ENCODE data around the gene PEAK1.

PEAK1 gene

DNA sequence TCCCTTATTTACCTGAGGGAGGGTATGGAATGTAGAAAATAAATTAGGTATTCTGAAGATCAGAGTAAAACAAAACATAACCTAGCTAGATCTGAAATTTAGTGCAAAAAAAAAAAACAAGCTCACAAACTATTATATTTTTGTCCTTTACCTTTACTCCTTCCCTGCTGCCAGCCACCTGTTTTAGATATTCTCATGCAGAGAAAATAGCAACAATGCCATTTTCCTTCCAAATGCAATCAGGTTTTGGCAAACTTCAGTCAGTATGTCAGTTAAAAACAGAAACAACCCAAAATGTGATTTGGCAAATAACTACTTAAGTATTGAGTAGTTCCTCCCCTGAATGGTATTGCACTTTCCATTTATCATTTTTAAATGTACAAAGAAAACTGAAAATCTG, 35.8 kb downstream of the PEAK1 start:
- H3K4me3 ChIP-seq (ENCODE audit: low read depth, low read length), result no peak overlapping the region
- TF ChIP-seq, protein P1, sequence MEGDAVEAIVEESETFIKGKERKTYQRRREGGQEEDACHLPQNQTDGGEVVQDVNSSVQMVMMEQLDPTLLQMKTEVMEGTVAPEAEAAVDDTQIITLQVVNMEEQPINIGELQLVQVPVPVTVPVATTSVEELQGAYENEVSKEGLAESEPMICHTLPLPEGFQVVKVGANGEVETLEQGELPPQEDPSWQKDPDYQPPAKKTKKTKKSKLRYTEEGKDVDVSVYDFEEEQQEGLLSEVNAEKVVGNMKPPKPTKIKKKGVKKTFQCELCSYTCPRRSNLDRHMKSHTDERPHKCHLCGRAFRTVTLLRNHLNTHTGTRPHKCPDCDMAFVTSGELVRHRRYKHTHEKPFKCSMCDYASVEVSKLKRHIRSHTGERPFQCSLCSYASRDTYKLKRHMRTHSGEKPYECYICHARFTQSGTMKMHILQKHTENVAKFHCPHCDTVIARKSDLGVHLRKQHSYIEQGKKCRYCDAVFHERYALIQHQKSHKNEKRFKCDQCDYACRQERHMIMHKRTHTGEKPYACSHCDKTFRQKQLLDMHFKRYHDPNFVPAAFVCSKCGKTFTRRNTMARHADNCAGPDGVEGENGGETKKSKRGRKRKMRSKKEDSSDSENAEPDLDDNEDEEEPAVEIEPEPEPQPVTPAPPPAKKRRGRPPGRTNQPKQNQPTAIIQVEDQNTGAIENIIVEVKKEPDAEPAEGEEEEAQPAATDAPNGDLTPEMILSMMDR (IDR thresholded peaks at IDR 0.05; ENCODE audit: control insufficient read depth, extremely low read depth, insufficient read depth), result no peak
- DNase-seq (ENCODE audit: low read depth), result no peak

DNA sequence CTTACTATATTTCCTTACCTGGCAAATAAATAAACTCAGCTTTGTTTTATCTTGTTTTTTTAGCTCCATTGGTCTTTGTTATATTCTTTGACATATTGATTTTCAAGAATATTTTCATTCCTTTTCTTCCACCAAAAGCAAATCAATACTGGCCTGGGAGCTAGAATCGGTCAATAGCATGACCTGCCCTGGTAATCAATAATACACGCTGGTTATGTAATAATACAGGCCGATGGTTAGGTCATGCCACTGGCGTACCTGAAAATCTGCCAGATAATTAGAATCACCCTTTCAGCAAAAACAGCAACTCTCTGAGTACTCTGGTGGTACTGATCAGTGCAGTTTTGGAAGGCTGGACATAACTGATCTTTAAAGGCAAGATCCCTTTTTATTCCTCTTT, 39.9 kb downstream of the PEAK1 start:
- TF ChIP-seq, protein P1 (IDR thresholded peaks at IDR 0.05; ENCODE audit: control insufficient read depth, extremely low read depth, insufficient read depth), result no peak
- H3K4me3 ChIP-seq (ENCODE audit: low read depth, low read length), result no peak overlapping the region
- no peak for DNase-seq (ENCODE audit: low read depth)

DNA sequence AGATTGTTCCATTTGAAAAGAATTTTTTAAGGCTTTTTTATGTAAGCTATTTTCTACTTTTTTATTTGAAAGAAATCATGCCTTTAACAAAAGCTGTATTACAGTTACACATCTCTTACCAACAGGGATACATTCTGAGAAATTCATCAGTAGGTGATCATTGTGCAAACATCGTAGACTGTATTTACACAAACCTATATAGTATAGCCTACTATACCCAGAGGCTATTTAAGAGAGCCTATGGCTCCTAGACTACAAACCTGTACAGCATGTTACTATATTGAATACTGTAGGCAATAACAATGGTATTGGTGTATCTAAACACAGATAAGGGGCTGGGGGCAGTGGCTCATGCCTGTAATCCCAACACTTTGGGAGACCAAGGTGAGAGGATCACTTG, 43.1 kb downstream of the PEAK1 start:
- TF ChIP-seq, protein P1 (IDR thresholded peaks at IDR 0.05; ENCODE audit: control insufficient read depth, extremely low read depth, insufficient read depth), result no peak
- H3K4me3 ChIP-seq (ENCODE audit: low read depth, low read length), result no peak overlapping the region
- DNase-seq (ENCODE audit: low read depth), result no peak

DNA sequence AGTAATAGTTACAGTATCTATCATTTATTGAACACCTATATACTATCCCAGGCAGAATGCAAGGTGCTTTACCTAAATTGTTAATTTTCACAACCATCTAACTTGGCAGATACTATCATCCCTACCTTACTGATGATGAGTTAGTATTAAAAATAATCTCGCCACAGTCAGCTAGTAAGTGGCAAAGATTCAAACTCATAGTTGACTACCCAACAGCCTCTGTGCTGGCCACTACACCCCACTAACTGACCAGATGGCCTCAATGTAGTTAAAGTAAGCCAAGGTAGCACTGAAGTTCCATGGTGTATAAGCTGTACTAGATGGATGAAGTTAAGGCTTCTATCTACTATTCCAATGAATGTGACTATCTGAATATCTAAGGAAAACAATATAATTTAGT, 44.8 kb downstream of the PEAK1 start:
- TF ChIP-seq, protein P1 (IDR thresholded peaks at IDR 0.05; ENCODE audit: control insufficient read depth, extremely low read depth, insufficient read depth), result no peak
- no peak for DNase-seq (ENCODE audit: low read depth)
- no peak overlapping the region for H3K4me3 ChIP-seq (ENCODE audit: low read depth, low read length)

DNA sequence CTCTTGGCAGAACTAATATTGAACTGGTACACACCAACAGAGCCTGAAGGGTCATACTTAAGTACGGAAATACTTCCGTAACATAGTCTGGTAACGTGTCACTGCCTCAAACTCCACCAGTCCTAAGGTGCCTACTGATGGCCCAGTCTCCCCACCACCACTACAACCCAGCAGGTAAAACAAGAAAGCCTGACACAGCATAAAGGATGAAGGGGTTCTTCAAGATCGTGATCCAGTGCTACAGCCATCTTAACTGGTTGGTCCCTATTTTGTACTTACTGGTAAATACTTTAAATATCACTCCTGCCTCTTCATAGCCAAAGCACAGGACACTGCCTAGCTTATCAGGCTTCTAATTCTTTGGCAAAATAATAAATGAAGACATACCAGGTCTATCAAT, 46.5 kb downstream of the PEAK1 start:
- TF ChIP-seq, protein P1 (IDR thresholded peaks at IDR 0.05; ENCODE audit: control insufficient read depth, extremely low read depth, insufficient read depth), result no peak

DNA sequence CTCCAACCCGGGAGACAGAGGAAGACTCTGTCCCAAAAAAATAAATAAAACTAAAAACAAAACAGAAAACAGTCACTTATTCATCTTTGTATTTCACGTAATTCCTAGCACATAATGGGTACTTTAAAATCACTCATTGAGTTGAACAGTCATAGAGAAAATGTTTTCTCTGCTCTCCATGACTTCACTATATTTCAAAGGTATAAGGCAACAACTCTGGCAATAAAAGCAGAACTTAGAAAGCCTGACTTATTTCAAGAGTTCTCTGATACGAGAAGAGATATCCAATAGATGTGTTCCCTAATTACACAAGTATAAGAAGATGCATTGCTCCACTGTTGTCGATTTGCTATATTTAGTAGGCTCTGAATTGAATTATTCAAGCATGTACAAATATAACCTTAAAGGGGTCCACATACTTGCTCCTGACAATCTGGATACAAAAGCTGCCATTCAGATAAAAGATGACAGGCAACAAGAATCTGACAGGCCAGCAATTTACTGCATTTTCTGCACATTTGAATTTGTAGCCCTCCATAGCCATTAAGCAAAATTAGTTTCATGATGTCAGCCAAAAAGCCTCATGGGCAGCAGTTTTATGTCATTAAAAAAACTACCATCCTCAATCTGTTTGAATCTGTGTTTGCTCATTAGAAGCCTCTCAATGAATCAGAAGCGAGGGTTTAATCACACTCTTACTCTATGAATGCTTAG, 47.9 kb downstream of the PEAK1 start:
- TF ChIP-seq, protein P1 (IDR thresholded peaks at IDR 0.05; ENCODE audit: control insufficient read depth, extremely low read depth, insufficient read depth), result no peak
- DNase-seq (ENCODE audit: low read depth), result no peak
- H3K4me3 ChIP-seq (ENCODE audit: low read depth, low read length), result no peak overlapping the region

More for the DNA sequence above, 46.5 kb downstream of the PEAK1 start:
- no peak overlapping the region for H3K4me3 ChIP-seq (ENCODE audit: low read depth, low read length)
- no peak for DNase-seq (ENCODE audit: low read depth)

DNA sequence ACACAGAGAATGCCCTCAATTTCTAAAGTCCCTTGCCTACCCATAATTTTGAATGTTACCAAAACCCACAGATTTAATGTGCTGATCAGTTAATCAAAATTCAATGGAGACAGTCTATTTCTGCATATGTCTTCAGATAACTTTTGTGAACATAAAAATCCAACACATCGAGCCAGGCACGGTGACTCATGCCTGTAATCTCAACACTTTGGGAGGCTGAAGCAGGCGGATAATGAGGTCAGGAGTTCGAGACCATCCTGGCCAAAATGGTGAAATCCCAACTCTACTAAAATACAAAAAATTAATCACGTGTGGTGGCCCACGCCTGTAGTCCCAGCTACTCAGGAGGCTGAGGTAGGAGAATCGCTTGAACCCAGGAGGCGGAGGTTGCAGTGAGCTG, 49.3 kb downstream of the PEAK1 start:
- TF ChIP-seq, protein P1 (IDR thresholded peaks at IDR 0.05; ENCODE audit: control insufficient read depth, extremely low read depth, insufficient read depth), result no peak
- H3K4me3 ChIP-seq (ENCODE audit: low read depth, low read length), result no peak overlapping the region
- DNase-seq (ENCODE audit: low read depth), result no peak
